Measurements from ENCODE around the gene MCTP2.
"Not testable (repeated sequence)": the region's sequence is repeated elsewhere in the genome, so short reads cannot be mapped to it uniquely, and the experiment has no call there.

GRCh38 chr15:94257776-94258175, 26.4 kb downstream of the MCTP2 start:
- TF ChIP-seq CTCF (IDR thresholded peaks at IDR 0.05); ZFX (IDR thresholded peaks at IDR 0.05; ENCODE audit: borderline replicate concordance): not testable (repeated sequence)
